ENCODE measurements around the gene MCFD2.
"Not testable (repeated sequence)": the region's sequence is repeated elsewhere in the genome, so short reads cannot be mapped to it uniquely, and the experiment has no call there.

Gene MCFD2

DNA sequence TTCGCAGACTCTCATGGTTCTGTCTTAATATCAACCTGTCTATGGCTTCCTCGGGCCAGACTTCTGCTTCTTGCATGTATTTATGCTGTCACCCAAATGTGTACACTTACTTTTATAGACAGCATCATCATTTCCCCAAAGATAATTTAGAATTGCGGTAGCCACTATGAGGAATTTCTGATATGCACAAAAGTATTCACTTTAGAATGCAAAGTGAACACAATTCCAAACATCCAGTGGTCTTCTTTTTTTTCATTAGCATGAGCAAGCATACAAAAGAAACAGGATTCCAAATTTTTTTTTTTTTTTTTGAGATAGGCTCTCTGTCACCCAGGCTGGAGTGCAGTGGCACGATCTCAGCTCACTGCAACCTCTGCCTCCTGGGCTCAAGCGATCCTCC is 21.0 kb upstream of the MCFD2 start:
- no peak for DNase-seq

DNA sequence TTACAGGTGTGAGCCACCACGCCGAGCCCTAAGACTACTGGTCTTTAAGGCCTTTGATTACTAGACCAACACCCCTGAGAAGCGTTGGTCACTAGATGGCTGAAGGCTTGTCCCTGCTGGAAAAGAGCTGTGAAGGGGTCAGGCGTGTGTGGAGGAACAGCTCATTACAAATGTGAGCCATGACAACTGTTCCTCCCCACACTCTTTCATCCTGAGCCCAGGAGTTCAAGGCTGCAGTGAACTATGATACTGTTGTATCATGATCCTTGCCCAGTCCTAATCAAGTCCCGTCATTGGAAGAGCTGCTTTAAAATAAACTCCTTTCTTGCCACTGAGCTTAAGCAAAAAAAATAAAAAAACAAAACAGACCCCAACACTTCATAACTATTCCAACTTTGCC is 19.5 kb upstream of the MCFD2 start:
- DNase-seq, result no peak

DNA sequence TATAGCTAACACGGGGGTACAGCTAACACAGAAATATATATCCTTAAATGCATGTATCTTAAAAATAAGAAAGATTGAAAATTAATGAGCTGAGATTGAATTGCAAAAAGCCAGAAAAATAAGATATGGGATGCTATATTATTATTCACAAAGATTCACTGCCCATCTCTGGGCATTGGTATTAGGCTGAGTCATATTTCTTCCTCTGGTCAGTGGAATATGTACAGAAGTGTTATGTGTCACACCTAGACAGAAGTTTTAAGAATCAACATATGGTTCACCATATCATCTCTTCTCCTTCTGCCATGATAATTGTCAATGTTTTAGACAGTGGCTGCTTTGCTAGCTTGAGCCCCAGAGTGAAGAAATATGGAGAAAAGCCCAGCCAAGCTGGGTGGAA is 14.0 kb upstream of the MCFD2 start:
- DNase-seq, result no peak

DNA sequence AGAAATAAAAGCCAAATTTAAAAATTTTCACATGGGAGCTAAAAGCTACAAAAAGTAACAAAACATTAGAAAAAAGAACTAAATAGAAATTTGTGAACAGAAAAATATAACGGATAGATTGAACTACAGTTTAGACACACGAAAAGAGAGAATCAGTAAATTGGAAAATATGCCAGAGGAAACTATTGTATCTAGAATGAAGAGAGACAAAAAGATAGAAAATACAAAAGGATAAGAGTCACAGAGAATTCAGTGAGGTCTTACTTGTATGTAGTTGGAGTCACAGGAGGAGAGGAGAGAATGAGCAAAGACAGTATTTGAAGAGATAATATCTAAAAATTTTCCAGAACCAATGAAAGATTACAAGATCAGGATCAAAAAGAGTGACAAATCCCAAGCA is 11.3 kb upstream of the MCFD2 start:
- no peak for DNase-seq

DNA sequence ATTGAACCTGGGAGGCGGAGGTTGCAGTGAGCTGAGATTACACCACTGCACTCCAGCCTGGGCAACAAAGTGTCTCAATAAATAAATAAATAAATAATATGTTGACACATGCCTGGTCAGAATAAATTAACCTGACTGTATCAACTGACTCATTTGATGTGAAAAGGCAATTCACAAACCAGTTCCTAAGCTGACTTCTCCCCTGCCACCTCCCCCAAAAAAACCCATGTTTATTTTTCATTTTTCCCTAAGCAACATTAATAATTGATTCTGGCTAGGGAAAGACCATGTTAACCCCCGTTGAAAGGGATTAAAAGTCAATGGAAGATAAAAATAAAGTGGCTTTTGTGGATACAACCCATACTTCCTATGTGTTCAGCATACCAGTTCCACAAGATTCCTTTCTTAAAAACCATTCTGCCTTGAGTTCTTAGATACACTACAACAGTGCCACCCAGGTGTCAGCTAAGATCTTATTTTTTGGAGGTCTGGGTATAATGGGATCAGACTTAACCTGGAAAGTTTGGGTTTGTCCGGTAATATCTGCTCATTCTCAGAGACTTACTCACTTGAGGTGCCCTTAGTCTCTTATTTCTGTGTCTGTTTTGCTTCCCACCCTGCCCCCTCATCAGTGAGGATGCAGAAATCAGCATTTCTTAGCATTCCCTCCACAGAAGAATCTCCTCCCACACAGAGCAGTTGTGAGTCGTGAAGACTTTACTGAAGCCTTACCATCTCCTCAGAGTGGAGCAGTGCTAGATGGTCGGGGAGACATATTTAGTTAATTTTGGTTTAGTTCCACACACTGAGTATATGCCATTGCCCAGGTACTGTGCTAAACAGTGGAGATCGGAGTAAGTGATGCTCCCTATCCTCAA is 10.1 kb upstream of the MCFD2 start:
- DNase-seq, result no peak

DNA sequence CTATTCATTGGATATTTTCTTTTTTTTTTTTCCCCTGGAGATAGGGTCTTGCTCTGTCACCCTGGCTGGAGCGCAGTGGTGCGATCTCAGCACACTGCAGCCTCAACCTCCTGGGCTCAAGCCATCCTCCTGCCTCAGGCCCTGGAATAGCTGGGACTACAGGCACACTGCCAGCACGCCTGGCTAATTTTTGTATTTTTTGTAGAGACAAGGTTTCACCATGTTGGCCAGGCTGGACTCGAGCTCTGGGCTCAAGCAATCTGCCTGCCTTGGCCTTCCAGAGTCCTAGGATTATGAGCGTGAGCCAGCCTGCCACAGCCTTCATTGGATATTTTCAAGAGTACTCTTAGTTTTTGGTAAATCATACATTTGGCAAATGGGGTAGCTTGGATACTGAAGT is 9.0 kb upstream of the MCFD2 start:
- no peak for DNase-seq

DNA sequence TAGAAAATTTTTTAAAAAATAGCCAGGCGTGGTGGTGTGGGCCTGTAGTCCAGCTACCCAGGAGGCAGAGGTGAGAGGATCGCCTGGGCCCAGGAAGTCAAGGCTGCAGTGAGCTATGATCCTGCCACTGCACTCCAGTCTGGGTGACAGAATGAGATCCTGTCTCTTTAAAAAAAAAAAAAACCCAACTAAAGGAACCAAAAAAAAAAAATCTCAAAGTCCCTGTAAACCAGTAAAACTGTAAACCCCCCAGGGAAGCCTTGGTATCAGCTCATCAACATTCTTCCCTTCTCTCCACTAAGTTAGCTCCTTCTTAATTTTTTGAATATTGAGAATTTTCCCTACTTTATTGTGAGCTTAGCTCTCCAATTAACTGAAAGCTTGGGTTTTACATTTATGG is 8.4 kb upstream of the MCFD2 start:
- no peak for DNase-seq

DNA sequence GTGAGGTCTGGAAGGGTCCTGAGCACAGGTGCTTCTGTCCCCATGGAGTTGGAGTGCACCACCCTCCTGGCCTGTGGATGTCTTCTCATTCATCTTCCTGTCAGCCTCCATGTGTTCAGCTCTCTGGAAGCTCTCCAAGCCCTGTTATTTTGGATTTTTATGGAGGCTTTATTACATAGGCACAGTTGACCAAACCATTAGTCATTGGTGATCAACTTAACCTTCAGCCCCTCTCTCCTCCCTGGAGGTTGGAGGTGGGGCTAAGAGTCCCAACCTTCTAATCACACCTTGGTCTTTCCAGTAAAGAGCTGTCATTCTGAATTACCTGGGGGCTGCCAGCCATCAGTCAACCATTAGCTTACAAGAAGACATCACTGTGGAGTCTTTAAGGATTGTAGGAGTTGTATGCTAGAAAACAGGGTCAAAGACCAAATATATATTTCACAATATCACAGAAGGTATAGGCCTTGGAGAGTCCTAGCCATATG is 7.5 kb upstream of the MCFD2 start:
- DNase-seq, result no peak

DNA sequence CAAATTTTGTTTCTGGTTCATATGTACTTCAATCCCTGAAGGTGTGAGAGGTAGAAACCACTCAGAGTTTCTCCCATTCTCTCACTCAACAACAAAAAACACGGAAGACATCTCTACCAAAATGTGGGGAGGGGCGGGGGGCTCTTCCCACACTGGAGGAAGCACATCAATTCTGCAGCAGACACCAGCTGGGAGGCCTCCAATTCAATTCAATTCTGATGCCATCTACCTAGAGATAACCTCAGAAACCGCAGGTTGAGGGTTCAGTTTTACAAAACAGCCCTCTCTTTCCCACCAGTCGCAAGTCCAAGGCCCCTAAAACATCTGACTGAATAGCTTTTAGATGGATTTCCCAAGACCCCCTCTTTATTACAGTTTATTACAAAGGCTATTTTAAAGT is 7.0 kb upstream of the MCFD2 start:
- DNase-seq, result no peak

DNA sequence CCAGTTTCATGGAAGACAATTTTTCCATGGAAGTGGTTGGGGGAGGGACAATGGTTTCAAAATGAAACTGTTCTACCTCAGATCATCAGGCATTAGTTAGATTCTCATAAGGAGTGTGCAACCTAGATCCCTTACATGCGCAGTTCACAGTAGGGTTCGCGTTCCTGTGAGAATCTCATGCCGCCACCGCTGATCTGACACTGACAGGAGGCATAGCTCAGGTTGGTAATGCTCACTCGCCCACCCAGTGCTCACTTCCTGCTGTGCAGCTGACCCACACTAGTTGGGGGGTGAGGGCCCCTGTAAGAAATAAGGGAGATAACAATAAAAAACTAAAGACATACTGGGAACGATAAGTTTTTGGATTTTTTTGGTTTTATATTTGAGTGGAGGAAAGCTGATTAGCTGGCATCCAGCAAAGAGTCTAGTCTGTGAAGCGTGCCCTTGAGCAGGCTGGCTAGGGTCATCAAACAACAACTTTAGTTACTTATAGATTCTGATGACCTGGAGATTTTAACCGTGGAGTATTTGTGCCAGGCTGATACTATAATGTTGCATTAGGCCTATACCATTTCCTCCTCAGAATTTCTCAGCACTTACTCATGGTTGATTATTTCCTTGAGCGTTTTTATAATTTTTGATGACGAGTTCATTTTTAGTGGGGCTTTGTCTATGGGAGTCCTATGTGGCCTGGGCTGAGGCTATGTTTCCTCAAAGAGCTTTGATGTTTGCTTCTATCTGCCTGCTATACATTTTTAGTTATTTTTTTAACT is 6.3 kb upstream of the MCFD2 start:
- no peak for DNase-seq

DNA sequence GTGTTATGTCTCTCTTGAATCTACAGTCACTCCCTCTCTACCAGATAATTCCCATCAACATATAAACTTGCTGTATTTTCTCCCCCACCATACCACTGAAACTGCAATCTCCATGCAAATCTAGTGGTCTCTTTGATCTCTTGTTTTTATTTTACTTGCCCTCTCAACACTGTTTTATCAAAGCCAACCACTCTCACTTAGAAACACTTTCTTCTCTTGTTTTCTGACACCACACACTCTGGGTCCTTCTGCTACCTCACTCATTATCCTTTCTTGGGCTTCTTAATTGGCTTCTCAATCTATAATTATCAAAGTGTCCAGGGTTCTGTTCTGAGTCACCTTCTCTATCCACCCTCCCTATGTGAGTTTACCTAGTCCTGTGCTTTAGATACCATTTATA is 2.0 kb upstream of the MCFD2 start:
- DNase-seq, result no peak

DNA sequence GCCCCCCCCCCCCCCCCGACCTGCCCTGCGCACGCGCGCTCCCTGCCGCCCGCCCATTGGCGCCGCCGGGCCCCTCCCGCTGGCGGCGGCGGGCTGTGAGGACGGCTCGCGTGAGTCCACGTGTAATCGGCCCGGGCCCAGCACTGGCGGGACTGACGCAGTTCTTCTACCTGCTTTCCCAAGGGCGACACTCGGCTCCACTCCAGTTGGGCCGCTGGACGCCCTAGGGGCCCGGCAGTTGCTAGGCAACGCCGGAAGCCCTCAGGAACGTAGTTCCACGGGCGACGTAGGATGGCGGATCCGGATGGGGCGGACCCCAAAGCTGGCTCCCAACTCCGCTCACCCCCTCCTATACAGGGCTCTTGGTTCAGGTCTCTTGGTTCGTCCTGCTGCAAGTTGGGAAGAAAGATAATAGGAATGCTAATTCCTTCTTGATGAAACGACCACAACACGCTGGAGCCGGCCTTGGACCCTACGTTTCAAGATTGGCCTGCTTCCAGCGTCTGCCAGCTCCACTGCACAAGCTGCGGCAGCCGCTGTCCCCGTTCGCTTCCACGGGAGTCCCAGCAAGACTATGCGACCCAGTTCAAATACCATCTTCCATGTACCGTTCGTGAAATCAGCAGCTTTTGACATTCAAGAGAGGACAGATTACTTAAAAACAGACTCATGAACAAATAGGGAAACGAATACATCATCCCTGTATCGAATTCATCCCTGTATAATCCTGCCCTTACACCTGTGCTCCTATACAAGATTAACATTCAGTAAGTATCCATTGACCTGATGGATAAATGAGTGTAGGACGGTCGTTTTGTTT is 415 bp upstream of the MCFD2 start:
- peak; percentile 66 to 68 for DNase-seq

DNA sequence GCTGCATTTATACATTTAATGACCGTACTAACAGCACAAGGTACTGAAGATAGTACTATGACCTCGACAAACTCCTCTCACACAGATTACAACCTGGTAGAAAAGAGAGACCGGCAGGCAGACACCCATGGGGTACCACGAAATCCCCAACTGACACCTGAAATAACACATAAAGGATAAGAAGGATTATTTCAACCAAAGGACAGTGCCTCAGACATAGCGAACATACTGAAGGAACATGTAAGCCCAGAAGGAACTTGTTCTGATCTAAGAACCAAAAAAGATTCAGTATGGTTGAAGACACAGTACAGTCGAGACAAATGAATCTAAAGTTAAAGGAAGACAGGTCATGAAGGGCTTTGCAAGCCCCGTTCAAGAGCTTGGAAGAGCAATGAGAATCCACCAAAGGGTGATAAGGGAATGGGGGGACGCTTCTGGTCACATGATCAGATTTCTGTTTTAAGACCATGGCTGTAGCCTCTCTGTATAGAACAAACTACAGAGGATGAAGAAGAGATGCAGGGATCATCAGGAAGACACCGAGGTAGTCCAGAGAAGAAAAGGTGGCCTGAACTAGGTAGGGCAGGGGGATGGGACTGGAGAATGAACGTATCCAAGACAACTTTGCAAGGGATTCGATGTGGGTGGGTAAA is 902 bp downstream of the MCFD2 start:
- DNase-seq, result no peak

DNA sequence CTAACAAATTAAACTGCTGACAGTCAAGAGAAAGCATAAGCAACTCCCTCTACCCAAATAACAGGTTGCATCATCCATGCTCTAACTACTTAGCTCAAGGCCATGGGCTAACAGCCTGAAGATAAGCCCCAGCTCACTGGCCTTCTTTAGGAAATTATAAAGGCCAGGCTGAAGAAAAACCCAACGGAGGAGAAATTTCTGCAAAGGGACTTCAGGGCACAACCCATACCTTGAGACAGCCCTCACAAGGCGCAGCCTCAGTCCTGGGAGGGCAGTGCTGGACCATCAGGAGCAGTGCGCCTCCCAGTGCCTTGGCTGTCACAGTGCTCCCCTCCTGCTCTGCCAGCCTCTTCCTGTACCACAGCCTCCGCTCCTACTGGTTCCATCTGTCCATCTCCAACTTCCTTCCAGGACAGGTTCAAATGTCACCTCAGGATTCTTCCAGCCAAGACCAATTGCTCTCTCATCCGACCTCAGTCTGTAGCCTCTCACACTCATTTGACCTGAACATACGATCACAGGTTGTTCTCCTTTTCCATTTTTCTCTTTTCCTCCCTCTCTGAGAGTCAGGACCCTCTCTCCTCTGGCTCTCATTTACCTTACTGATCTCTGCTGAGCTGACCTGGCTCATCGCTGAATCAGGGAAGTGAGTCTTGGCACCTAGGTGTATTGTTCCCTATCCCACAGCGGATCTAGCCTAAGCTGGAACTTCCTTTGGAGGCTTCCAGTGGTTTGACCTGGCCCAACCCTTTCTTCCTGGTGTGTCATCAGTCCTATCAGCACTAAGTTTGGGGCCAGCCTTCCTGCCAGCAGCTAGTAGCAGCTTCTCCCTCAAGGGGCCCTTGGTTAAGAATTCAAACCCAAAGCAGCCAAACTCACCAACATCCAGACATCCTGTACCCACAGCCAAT is 1.9 kb downstream of the MCFD2 start:
- DNase-seq, result no peak

DNA sequence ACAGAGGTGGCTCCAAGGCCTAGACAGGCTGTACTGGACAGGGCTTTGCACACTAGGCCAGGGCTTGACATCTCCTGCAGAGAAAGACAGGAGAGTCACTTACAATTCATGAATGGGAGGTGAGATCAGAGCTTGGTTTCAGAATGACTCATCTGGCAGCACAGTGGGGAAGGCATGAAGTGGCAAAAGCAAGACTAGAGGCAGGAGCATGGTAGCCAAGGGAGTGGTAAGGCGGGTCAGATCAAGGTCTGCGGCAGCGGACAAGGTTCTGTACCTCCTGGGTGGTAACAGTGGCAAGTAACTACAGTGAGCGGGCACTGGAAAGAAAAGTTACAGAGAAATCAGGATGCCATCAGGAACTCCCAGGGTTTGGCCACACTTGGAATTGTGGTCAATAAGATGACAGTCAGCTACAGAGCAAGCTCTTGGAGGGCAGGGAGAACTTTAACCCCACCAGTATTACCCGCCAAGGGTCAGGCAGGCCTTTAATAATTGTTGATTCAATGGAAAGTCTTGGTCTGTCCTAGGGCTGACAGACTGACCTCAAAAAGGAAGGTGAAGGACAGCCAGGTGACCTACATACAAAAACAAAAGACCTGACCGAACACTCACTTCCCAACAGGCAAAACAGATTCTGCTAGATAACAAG is 5.7 kb downstream of the MCFD2 start:
- DNase-seq, result no peak

DNA sequence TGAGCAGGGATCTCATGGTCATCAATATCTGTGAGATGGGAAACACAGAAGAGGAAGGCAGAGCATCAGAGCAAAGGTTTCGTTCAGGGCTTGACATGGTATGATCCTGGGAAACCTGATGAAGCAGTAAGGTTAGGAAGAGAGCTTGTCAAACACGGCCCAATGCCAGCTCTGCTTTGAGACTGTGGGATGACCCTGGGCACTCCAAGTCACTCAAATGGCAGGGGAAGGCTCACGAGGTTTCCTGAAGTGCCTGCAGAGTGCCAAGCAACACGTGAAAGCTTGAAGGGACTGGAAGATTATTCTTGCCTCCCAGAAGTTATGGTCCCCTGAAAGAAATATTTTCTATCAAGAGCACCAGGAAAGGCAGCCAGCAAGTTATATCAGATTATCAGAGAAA is 6.5 kb downstream of the MCFD2 start:
- DNase-seq, result no peak

DNA sequence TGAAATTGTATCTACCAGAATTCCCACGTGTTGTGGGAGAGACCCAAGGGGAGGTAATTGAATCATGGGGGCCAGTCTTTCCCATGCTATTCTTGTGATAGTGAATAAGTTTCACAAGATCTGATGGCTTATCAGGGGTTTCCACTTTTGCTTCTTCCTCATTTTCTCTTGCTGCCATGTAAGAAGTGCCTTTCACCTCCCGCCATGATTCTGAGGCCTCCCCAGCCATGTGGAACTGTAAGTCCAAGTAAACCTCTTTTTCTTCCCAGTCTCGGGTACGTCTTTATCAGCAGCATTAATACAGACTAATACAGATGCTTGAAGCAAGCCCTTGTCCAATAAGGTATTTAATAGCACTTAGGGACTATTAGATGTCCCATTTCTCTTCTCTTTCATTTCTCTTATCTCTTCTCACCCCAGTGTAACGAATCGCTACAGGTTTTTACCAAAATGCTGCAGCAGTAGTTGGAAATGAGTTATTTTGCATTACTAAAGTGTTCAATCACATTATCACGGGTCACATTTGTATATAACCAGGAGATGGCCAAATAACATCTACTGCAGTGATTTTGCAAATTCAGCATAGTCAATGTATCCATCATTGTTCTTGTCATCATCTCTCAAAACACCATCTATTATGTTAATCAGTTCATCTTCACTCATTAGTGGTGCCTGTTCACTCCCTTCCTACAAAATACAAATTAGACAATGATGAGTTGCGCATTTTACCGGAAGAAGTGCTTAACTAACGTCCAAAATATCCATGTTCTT is 10.5 kb downstream of the MCFD2 start:
- not testable (repeated sequence) for DNase-seq

DNA sequence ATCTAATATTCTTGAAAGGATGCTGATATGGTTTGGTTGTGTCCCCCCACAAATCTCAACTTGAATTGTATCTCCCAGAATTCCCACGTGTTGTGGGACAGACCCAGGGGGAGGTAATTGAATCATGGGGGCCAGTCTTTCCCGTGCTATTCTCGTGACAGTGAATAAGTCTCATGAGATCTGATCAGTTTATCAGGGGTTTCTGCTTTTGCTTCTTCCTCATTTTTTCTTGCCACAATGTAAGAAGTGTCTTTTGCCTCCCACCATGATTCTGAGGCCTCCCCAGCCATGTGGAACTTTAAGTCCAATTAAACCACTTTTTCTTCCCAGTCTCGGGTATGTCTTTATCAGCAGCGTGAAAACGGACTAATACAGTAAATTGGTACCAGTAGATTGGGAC is 12.6 kb downstream of the MCFD2 start:
- not testable (repeated sequence) for DNase-seq

DNA sequence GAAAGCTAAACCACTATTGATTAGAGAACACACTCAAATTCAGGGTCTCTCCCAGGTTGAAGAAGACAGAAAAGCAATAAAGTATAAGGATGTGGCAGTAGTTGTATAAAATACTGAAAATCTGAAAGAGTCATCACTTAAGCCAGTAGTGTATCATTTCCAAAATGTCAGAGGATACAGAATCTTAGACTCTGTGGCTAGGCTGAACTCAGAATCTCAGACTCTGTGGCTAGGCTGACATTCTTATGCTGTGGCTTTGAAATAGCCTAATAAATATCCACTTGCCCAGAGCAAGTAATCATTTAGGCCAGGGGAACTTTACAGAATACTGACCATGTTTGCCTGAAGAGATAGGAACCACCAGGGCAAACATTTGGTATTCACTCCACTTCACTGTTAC is 13.1 kb downstream of the MCFD2 start:
- no peak for DNase-seq

DNA sequence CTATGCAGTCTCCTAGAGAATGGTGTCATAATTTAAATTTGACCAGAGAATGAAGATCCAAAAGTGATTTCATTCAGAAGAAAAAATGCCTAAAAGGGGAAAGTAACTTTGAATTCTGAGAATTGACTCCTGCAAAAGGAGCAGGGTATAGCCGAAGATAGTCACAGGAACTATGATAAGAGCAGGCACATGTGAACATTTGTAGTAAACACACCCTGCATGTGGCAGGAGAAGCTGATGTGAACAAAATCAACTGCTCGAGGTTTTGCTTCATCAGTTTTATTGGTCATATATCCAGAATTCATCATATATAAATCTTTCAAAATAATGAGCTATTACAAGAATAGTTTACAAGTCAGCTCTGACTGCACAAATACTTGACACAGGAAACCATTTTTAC is 14.0 kb downstream of the MCFD2 start:
- DNase-seq, result no peak

Data from activated CD4-positive, alpha-beta T cell treated with anti-CD3 and anti-CD28 coated beads, Interleukin-2, amount 50 U/mL, for 4 hours (primary cell).